ENCODE results near the gene RPS5. TPM values are rescaled to one million over a fixed set of nuclear protein-coding genes. Genes with fewer than 3 reads are reported as not detected.
A peak's percentile ranks its signal among the peaks of the same experiment; 100 is the strongest.

RPS5 gene
- total and polyA plus RNA-seq, 9 of the 15 experiments (the other 6 are each of a cell fraction or from before 2014, with no cell fraction given): 1,228 to 3,570 (median 2,484) TPM

DNA sequence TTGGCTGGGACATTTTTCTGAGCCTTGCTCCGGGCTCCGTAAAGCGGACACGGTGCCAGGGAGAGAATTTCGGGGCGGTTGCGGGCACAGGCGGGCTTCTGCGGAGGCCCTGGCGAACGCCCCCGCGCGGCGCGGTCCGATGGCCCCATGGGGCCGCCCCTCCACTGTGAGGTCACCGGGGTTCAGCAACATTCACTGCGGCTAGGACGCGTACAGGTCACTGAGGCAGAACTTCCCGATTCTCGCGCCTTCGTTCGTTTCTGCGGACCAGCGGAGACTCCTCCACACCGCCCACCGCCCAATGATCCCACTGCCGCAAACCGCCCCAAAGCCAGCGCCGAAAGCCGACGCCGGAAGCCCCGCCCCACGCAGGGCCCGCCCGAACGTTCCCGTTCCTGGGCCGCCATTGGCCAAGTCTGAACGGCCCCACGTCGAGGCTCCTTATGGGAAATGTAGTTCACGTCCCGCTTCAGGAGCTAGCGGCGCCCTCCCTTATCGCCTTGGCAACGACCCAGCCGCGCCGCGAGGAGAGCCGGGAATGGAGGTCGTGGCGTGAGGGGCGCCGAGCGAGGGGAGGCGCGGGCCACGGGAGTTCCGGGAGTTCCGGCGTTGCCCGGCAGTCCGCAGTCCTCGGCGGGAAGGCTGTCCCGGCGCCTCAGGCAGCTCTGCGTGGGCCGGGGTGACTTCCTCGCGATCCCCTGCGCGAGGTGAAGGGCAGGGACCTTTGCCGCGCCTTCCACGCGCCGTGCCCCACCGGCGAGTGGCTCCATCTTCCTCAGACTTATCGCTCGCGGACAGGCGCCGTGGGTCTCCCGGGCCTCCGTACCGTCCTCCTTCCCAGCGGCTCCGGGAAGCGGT, 21.3 kb downstream of the RPS5 start, which contains the start of gene ZNF584 (continued):
- TF ChIP-seq, protein P1, sequence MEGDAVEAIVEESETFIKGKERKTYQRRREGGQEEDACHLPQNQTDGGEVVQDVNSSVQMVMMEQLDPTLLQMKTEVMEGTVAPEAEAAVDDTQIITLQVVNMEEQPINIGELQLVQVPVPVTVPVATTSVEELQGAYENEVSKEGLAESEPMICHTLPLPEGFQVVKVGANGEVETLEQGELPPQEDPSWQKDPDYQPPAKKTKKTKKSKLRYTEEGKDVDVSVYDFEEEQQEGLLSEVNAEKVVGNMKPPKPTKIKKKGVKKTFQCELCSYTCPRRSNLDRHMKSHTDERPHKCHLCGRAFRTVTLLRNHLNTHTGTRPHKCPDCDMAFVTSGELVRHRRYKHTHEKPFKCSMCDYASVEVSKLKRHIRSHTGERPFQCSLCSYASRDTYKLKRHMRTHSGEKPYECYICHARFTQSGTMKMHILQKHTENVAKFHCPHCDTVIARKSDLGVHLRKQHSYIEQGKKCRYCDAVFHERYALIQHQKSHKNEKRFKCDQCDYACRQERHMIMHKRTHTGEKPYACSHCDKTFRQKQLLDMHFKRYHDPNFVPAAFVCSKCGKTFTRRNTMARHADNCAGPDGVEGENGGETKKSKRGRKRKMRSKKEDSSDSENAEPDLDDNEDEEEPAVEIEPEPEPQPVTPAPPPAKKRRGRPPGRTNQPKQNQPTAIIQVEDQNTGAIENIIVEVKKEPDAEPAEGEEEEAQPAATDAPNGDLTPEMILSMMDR (IDR thresholded peaks at IDR 0.05 in 2 of 3, conservative IDR thresholded peaks at IDR 0.05 in 1 of 3; ENCODE audit: insufficient read depth in 2 of 3, low read depth in 1 of 3, low read length in 3 of 3): peak in 1 of 3 experiments; percentile 32; a peak in 3 of 6 replicates
- TF ChIP-seq ZSCAN29 (IDR thresholded peaks at IDR 0.05): 0 out of 2 replicates have a peak, but pooled peaks have one; percentile 27
- TF ChIP-seq ZFP1 (CRISPR knock-in tag; IDR thresholded peaks at IDR 0.05): no peak
- TF ChIP-seq ZNF584 (CRISPR knock-in tag; IDR thresholded peaks at IDR 0.05; ENCODE audit: low read depth): no peak
- TF ChIP-seq, protein P2, sequence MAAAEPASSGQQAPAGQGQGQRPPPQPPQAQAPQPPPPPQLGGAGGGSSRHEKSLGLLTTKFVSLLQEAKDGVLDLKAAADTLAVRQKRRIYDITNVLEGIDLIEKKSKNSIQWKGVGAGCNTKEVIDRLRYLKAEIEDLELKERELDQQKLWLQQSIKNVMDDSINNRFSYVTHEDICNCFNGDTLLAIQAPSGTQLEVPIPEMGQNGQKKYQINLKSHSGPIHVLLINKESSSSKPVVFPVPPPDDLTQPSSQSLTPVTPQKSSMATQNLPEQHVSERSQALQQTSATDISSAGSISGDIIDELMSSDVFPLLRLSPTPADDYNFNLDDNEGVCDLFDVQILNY (CRISPR knock-in tag; IDR thresholded peaks at IDR 0.05): no peak; the same call in 1 of the 2 replicates
- 0 out of 2 replicates have a peak, but pooled peaks have one; percentile 28 for TF ChIP-seq MTA1 (IDR thresholded peaks at IDR 0.05; ENCODE audit: borderline replicate concordance)
- TF ChIP-seq SP1 (CRISPR knock-in tag; IDR thresholded peaks at IDR 0.05): peak; percentile 92
- TF ChIP-seq, protein P3, sequence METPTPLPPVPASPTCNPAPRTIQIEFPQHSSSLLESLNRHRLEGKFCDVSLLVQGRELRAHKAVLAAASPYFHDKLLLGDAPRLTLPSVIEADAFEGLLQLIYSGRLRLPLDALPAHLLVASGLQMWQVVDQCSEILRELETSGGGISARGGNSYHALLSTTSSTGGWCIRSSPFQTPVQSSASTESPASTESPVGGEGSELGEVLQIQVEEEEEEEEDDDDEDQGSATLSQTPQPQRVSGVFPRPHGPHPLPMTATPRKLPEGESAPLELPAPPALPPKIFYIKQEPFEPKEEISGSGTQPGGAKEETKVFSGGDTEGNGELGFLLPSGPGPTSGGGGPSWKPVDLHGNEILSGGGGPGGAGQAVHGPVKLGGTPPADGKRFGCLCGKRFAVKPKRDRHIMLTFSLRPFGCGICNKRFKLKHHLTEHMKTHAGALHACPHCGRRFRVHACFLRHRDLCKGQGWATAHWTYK (CRISPR knock-in tag; IDR thresholded peaks at IDR 0.05): no peak
- TF ChIP-seq, protein P4, sequence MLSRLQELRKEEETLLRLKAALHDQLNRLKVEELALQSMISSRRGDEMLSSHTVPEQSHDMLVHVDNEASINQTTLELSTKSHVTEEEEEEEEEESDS (CRISPR knock-in tag; IDR thresholded peaks at IDR 0.05): no peak
- no peak for TF ChIP-seq U2AF2 (optimal IDR thresholded peaks at IDR 0.05; ENCODE audit: low read depth, low read length)
- TF ChIP-seq, protein P5, sequence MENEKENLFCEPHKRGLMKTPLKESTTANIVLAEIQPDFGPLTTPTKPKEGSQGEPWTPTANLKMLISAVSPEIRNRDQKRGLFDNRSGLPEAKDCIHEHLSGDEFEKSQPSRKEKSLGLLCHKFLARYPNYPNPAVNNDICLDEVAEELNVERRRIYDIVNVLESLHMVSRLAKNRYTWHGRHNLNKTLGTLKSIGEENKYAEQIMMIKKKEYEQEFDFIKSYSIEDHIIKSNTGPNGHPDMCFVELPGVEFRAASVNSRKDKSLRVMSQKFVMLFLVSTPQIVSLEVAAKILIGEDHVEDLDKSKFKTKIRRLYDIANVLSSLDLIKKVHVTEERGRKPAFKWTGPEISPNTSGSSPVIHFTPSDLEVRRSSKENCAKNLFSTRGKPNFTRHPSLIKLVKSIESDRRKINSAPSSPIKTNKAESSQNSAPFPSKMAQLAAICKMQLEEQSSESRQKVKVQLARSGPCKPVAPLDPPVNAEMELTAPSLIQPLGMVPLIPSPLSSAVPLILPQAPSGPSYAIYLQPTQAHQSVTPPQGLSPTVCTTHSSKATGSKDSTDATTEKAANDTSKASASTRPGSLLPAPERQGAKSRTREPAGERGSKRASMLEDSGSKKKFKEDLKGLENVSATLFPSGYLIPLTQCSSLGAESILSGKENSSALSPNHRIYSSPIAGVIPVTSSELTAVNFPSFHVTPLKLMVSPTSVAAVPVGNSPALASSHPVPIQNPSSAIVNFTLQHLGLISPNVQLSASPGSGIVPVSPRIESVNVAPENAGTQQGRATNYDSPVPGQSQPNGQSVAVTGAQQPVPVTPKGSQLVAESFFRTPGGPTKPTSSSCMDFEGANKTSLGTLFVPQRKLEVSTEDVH (IDR thresholded peaks at IDR 0.05; ENCODE audit: low read depth, partially characterized antibody): no peak
- TF ChIP-seq TRIM24 (IDR thresholded peaks at IDR 0.05): no peak
- TF ChIP-seq, protein P6, sequence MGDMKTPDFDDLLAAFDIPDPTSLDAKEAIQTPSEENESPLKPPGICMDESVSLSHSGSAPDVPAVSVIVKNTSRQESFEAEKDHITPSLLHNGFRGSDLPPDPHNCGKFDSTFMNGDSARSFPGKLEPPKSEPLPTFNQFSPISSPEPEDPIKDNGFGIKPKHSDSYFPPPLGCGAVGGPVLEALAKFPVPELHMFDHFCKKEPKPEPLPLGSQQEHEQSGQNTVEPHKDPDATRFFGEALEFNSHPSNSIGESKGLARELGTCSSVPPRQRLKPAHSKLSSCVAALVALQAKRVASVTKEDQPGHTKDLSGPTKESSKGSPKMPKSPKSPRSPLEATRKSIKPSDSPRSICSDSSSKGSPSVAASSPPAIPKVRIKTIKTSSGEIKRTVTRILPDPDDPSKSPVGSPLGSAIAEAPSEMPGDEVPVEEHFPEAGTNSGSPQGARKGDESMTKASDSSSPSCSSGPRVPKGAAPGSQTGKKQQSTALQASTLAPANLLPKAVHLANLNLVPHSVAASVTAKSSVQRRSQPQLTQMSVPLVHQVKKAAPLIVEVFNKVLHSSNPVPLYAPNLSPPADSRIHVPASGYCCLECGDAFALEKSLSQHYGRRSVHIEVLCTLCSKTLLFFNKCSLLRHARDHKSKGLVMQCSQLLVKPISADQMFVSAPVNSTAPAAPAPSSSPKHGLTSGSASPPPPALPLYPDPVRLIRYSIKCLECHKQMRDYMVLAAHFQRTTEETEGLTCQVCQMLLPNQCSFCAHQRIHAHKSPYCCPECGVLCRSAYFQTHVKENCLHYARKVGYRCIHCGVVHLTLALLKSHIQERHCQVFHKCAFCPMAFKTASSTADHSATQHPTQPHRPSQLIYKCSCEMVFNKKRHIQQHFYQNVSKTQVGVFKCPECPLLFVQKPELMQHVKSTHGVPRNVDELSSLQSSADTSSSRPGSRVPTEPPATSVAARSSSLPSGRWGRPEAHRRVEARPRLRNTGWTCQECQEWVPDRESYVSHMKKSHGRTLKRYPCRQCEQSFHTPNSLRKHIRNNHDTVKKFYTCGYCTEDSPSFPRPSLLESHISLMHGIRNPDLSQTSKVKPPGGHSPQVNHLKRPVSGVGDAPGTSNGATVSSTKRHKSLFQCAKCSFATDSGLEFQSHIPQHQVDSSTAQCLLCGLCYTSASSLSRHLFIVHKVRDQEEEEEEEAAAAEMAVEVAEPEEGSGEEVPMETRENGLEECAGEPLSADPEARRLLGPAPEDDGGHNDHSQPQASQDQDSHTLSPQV (IDR thresholded peaks at IDR 0.05): no peak
- TF ChIP-seq ZNF253 (CRISPR knock-in tag; conservative IDR thresholded peaks at IDR 0.05): no peak
- TF ChIP-seq NR4A1 (CRISPR knock-in tag; IDR thresholded peaks at IDR 0.05): no peak
- no peak for TF ChIP-seq NR4A1 (tag; IDR thresholded peaks at IDR 0.05)
